Lung (tissue), 12 donors: ENCODE measurements around the gene TMEM109. TPM values are rescaled to one million over a fixed set of nuclear protein-coding genes. Genes with fewer than 3 reads are reported as not detected.
A peak's percentile ranks its signal among the peaks of the same experiment; 100 is the strongest.

Experiments used
- ATAC-seq: fragments of 200-7000 bp; cut with Tn5 transposase; one replicate; pipeline ENCODE4 v1.9.1; 2020; ENCODE audit warnings: moderate number of reproducible peaks; ENCODE audit not compliant: insufficient read depth, low FRiP score
- DNase-seq, 3 donors: peaks; one replicate each; pipeline ENCODE4 v3.0.0-alpha.2; 2013 to 2017
- H3K27ac ChIP-seq, 2 donors: one replicate each; pipeline ENCODE4 v1.5.1; 2013; ENCODE audit warnings: mild to moderate bottlenecking in 2 of 2, moderate library complexity in 2 of 2, control low read depth in 1 of 2, inconsistent platforms in 1 of 2, low read depth in 1 of 2, low read length in 1 of 2
- H3K27me3 ChIP-seq, 3 donors: one replicate each; pipeline ENCODE4 v1.5.1; 2013; ENCODE audit warnings: low read length in 2 of 3; ENCODE audit not compliant: control insufficient read depth in 3 of 3, insufficient read depth in 3 of 3
- H3K36me3 ChIP-seq, 4 donors: one replicate each; pipeline ENCODE4 v1.5.1; 2013; ENCODE audit warnings: low read length in 4 of 4, mild to moderate bottlenecking in 1 of 4, moderate library complexity in 1 of 4; ENCODE audit not compliant: control insufficient read depth in 4 of 4, insufficient read depth in 4 of 4
- H3K4me1 ChIP-seq, 5 donors: one replicate each; pipeline ENCODE4 v1.5.1; 2013; ENCODE audit warnings: low read length in 5 of 5, mild to moderate bottlenecking in 2 of 5, moderate library complexity in 1 of 5; ENCODE audit not compliant: control insufficient read depth in 5 of 5, insufficient read depth in 5 of 5
- H3K4me3 ChIP-seq: one replicate; pipeline ENCODE4 v1.5.1; 2013; ENCODE audit warnings: mild to moderate bottlenecking, control low read depth, moderate library complexity
- H3K9ac ChIP-seq, 2 donors: one replicate each; pipeline ENCODE4 v1.5.1; 2013; ENCODE audit warnings: low read length in 2 of 2, control low read depth in 1 of 2; ENCODE audit not compliant: insufficient read depth in 1 of 2
- H3K9me3 ChIP-seq, 4 donors: one replicate each; pipeline ENCODE4 v1.5.1; 2013; ENCODE audit warnings: low read length in 3 of 4, mild to moderate bottlenecking in 1 of 4, moderate library complexity in 1 of 4; ENCODE audit not compliant: control insufficient read depth in 4 of 4, insufficient read depth in 3 of 4
- WGBS, 2 donors: extraction: QIAGEN DNeasy Blood & Tissue Kit; methylation state at CpG; one replicate each; pipeline ENCODE4 v1.1.7; 2013; 5-methylcytosine and 5-hydroxymethylcytosine counted together
- polyA plus RNA-seq, 2 donors: library from polyadenylated mRNA; stranded (reverse); fragments of 200-250 nt; gene quantifications; one replicate each; pipeline ENCODE4 v1.2.1, GENCODE V29; 2013
- total RNA-seq, 2 donors: library from RNA; depleted of rRNA in 1 of 2; stranded (reverse); fragments of >200 nt in 1 of 2; gene quantifications; one replicate each; pipeline ENCODE4 v1.2.1, GENCODE V29; 2014 to 2021
- TF ChIP-seq, protein P1 (sequence below): IDR thresholded peaks from 2 replicates; pipeline ENCODE4 v1.5.1; 2012; ENCODE audit warnings: mild to moderate bottlenecking; ENCODE audit errors: control extremely low read depth, extremely low read depth
- donor health status: control.
- donor health status: control.
- donor health status: Bipolar disorder and iron deficiency.
- donor health status: healthy.
- donor health status: DM: yes; HTN: yes; CAD: no.

Gene TMEM109
- total and polyA plus RNA-seq, 4 donors: 69.2 to 128 (median 99.3) TPM

DNA sequence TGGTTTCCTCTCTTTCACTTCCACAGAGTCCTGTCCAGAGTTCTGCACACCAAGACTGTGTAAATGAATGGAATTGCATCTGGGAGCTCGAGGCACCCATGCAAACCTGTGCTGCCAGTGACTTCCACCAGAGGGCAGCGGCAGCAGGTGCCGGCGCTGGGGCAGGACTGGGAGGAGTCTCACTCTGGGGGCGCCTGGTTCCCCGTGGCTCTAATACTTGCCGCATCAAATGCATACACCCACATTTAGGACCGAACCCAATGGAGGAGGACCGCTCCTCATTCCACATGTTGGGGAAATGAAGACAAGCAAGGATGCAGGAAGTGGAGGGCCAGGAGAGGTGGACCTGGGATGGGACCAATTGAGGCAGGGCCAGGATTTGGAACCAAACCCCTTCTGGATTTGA, 56.4 kb downstream of the TMEM109 start:
- DNase-seq: peak in 1 of 3 donors; percentile 37
- 17% methylated on average over 9 of the region's 9 CpGs for WGBS, 2 donors
- no peak for ATAC-seq

DNA sequence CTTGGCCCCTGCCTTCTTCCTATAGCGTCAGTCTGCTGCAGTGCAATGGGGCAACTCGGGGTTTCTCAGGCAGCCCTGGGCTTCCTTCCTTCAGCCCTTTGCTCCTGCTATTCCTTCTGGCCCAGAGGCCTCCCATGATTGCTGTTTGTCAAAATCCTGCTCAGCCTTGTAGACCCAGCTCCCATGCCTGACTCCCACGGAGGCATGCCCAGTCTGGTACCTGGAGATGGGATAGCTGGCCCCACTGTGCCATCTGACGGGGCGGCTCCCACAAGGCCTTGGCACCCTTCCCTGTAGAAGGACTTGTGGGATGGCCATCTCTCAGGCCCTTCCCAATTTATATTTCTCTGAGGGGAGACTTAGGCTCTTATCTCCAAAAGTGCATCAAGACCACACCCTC, 56.9 kb downstream of the TMEM109 start:
- TF ChIP-seq, protein P1, sequence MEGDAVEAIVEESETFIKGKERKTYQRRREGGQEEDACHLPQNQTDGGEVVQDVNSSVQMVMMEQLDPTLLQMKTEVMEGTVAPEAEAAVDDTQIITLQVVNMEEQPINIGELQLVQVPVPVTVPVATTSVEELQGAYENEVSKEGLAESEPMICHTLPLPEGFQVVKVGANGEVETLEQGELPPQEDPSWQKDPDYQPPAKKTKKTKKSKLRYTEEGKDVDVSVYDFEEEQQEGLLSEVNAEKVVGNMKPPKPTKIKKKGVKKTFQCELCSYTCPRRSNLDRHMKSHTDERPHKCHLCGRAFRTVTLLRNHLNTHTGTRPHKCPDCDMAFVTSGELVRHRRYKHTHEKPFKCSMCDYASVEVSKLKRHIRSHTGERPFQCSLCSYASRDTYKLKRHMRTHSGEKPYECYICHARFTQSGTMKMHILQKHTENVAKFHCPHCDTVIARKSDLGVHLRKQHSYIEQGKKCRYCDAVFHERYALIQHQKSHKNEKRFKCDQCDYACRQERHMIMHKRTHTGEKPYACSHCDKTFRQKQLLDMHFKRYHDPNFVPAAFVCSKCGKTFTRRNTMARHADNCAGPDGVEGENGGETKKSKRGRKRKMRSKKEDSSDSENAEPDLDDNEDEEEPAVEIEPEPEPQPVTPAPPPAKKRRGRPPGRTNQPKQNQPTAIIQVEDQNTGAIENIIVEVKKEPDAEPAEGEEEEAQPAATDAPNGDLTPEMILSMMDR: no peak
- Histone ChIP-seq H3K27ac (no peak overlapping the region), H3K9ac (no peak overlapping the region), H3K9me3 (no peaks in the 10 kb centered on the region), H3K4me3 (no peak overlapping the region), H3K27me3 (no peaks in the 10 kb centered on the region), H3K36me3 (no peaks in the 10 kb centered on the region), H3K4me1 (no peaks in the 10 kb centered on the region)
- no peak for ATAC-seq
- 81 to 92% methylated on average over 5 of the region's 5 CpGs for WGBS, 2 donors
- DNase-seq: no peak

More for the DNA sequence above, 56.4 kb downstream of the TMEM109 start:
- TF ChIP-seq, protein P1: peak; percentile 74
- no peaks in the 10 kb centered on the region for H3K9me3 ChIP-seq
- H3K36me3 ChIP-seq: no peaks in the 10 kb centered on the region
- H3K4me1 ChIP-seq: no peaks in the 10 kb centered on the region
- no peak overlapping the region for H3K4me3 ChIP-seq
- H3K27me3 ChIP-seq: no peaks in the 10 kb centered on the region
- H3K9ac ChIP-seq: no peak overlapping the region
- no peak overlapping the region for H3K27ac ChIP-seq

DNA sequence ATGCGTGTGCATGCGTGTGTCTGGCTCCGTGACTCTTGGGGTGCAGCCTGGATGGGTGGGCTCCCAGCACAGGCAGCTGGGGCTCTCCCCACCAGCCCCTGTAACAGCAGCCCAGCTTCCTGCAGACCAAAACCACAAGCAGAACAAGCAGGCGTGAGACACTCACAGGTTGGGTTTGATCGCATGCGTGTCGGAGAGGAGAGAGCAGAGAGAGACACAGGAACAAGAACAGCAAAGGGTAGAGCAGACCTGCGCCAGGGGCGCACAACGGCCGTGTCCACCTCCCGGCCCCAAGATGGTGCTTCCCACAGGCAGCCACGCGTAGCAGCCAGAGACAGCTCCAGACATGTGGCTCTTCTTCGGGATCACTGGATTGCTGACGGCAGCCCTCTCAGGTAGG, 57.6 kb downstream of the TMEM109 start, which contains the start of gene CD6:
TSS of gene CD6 (plus strand) at position 161 of the 400 bp plus-strand sequence. CDS start at position 347, 186 bp downstream.
- TF ChIP-seq, protein P1: no peak
- Histone ChIP-seq H3K9me3 (no peaks in the 10 kb centered on the region), H3K36me3 (no peaks in the 10 kb centered on the region), H3K9ac (no peak within 1 kb of the TSS), H3K27ac (no peak within 1 kb of the TSS), H3K4me1 (no peaks in the 10 kb centered on the region), H3K27me3 (no peaks in the 10 kb centered on the region), H3K4me3 (no peak within 1 kb of the TSS)
- WGBS, 2 donors: 44 to 76% methylated on average over 16 of the region's 16 CpGs
- DNase-seq (no peak), ATAC-seq (no peak)
